ENCODE data around the gene ZNF79. TPM values are rescaled to one million over a fixed set of nuclear protein-coding genes. Genes with fewer than 3 reads are reported as not detected.

The ZNF79 gene
- total RNA-seq, 1 donor from 2014 or later = 14.4 TPM

DNA sequence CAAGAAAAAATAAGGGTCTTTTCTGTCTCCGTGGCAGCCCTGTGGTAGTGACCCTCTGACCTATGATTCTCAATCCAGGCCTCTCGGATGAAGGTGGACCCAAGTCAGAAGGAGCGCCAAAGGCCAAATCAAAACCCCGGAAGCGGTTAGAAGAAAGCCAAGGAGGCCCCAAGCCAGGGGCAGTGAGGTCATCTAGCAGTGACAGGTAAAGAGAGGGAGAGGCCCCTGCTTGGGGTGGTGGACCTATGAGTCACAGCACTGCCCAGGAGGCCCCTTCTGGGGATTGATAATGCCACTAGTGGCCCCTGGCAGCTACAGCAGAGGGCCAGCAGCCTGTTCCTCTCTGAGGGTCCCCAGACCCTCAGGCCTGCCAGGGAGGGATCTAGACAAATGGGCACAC is 33.6 kb upstream of the ZNF79 start:
- Mint-ChIP-seq H3K4me3 (ENCODE audit: low read depth) (no peak overlapping the region), H3K9me3 (no peaks in the 10 kb centered on the region), H3K27ac (no peak overlapping the region), H3K4me1 (ENCODE audit: low read depth) (peaks cover 31% of the 10 kb centered on the region), H3K36me3 (ENCODE audit: low read depth) (no peaks in the 10 kb centered on the region), H3K27me3 (ENCODE audit: low read depth) (peaks cover 35% of the 10 kb centered on the region)
- no peak for DNase-seq (ENCODE audit: low spot score)
- intact Hi-C loops (cut with micrococcal nuclease) = no loop called here

DNA sequence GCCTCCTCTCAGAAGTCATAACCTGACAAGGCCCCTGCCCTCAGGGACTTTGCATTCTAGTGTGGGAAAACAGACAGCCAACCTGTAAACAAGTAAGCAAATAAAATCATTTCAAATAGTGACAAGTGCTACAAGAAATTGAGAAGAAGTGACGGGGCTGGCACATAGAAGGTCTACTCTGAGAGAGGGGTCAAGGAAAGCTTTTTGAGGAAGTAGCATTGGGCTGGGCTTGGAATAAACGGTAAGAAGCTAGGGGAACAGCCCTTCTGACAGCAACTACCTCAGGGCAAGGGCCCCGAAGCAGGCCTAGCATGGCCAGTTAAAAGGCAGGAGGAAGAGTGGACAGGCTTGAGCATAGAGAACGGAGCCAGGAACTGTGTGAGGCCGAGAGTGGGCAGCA is 32.0 kb upstream of the ZNF79 start:
- Mint-ChIP-seq H3K27ac (no peak overlapping the region), H3K27me3 (ENCODE audit: low read depth) (peaks cover 30% of the 10 kb centered on the region), H3K9me3 (no peaks in the 10 kb centered on the region), H3K36me3 (ENCODE audit: low read depth) (no peaks in the 10 kb centered on the region), H3K4me3 (ENCODE audit: low read depth) (no peak overlapping the region), H3K4me1 (ENCODE audit: low read depth) (peaks cover 39% of the 10 kb centered on the region)
- no peak for DNase-seq (ENCODE audit: low spot score)
- intact Hi-C loops (cut with micrococcal nuclease) = no loop called here

DNA sequence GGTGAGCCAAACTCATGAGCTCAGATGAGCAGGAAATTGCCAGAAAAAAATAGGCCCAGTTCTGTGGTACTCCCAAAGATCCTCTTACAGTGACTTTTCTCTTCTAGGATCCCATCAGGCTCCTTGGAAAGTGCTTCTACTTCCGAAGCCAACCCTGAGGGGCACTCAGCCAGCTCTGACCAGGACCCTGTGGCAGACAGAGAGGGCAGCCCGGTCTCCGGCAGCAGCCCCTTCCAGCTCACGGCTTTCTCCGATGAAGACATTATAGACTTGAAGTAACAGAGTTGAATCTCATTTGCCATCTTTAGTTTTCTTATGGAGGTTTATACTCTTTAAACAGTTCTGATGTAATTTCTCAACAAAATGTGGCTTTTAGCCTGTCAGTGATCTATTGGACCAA is 31.2 kb upstream of the ZNF79 start:
- no peak overlapping the region for H3K4me3 Mint-ChIP-seq (ENCODE audit: low read depth)
- peaks cover 30% of the 10 kb centered on the region for H3K27me3 Mint-ChIP-seq (ENCODE audit: low read depth)
- peaks cover 37% of the 10 kb centered on the region for H3K4me1 Mint-ChIP-seq (ENCODE audit: low read depth)
- intact Hi-C loops (cut with micrococcal nuclease) = no loop called here
- H3K27ac Mint-ChIP-seq = no peak overlapping the region
- H3K36me3 Mint-ChIP-seq (ENCODE audit: low read depth) = no peaks in the 10 kb centered on the region
- no peak for DNase-seq (ENCODE audit: low spot score)
- H3K9me3 Mint-ChIP-seq = no peaks in the 10 kb centered on the region

DNA sequence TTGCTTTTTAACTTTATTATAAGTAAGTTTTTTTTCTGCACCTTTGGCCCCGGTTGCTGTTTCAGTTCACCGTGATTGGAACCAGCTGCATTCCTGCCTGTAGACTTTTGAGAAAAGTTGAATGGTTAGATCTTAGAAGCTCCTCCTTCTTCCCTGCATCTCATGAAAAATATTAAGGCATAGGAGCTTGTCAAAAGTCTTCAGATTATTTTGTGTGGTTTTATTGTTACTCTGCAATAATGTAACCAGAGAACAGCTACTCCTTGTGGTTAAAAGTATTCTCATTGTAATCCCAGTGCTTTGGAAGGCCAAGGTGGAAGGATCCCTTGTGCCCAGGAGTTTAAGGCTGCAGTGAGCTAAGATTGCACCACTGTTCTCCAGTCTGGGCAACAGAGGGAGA is 30.5 kb upstream of the ZNF79 start:
- no peaks in the 10 kb centered on the region for H3K36me3 Mint-ChIP-seq (ENCODE audit: low read depth)

DNA sequence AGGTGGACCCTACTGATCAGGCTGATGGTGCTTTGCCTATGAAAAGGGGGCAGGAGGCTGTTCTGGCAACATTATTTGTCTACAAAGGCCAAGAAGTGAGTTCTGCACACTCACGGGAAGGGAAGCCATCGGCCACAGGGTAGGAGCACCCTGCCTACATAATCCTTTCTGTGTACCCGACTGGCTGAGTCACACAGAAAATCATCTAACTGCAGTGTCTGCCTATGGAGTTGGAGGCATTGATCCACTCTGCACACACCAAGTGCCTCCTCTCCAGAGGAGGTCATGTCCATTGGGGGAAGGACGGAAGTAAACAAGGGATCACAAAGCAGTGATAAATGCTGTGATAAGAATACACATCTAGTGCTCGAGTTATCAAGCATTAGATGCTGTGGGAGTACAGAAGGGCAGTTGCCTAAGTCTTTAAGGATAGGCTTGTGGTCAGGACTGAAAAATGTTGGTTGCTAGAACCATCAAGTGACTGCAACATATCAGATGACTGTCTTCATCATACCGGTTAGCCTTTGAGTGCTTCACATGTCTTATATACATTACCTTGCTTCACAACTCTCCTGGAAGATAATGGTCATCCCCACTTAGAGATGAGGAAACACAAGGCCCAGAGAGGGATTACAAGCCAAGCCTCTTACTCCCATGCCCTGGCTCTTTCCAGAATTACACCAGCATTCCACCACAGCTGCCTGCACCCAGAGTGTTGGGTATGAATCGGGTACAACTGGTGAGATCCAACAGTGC is 28.5 kb upstream of the ZNF79 start:
- no peaks in the 10 kb centered on the region for H3K36me3 Mint-ChIP-seq (ENCODE audit: low read depth)
- intact Hi-C loops (cut with micrococcal nuclease) = loop anchor here (1.0 kb wide), 1 partner anchor 7 kb away; no protein-coding TSS in a partner anchor
- DNase-seq (ENCODE audit: low spot score) = no peak
- H3K4me1 Mint-ChIP-seq (ENCODE audit: low read depth) = peaks cover 18% of the 10 kb centered on the region
- no peaks in the 10 kb centered on the region for H3K9me3 Mint-ChIP-seq
- peaks cover 35% of the 10 kb centered on the region for H3K27me3 Mint-ChIP-seq (ENCODE audit: low read depth)
- H3K27ac Mint-ChIP-seq = no peak overlapping the region
- H3K4me3 Mint-ChIP-seq (ENCODE audit: low read depth) = peak overlapping the region; percentile 65

More for the DNA sequence above, 30.5 kb upstream of the ZNF79 start:
- Mint-ChIP-seq H3K4me1 (ENCODE audit: low read depth) (peaks cover 33% of the 10 kb centered on the region), H3K9me3 (no peaks in the 10 kb centered on the region), H3K27me3 (ENCODE audit: low read depth) (peaks cover 34% of the 10 kb centered on the region), H3K27ac (no peak overlapping the region), H3K4me3 (ENCODE audit: low read depth) (no peak overlapping the region)
- intact Hi-C loops (cut with micrococcal nuclease) = no loop called here
- DNase-seq (ENCODE audit: low spot score) = no peak

DNA sequence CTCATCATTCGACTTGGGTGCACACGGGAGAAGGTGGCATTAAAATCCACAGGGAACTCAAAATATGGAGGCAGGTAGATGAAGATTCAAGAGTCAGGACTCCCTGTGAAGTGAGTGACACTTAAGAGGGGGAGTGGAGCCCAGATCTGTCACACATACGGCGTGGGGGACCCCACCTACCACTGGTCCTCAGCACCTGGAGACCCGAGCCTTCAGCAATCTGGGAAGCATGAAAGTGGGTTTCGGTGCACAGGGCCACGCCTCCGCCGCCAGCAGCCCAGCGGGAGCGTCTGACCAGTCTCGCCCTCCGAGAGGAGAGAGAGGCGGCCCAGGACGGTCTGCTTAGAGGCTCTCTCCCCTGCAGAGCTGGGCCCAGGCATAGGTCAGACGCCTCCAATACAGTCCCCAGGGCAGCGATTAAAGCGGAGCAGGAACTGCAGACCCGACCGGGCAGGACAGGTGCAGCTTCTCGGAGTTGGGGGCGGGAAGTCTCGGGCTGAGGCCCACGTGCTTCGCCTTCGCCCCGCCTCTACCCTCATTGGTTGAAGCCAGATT is 27.9 kb upstream of the ZNF79 start:
- no peak for DNase-seq (ENCODE audit: low spot score)
- Mint-ChIP-seq H3K27ac (no peak overlapping the region), H3K4me1 (ENCODE audit: low read depth) (peaks cover 18% of the 10 kb centered on the region), H3K36me3 (ENCODE audit: low read depth) (no peaks in the 10 kb centered on the region), H3K9me3 (no peaks in the 10 kb centered on the region), H3K27me3 (ENCODE audit: low read depth) (peaks cover 35% of the 10 kb centered on the region), H3K4me3 (ENCODE audit: low read depth) (peak overlapping the region; percentile 57)
- intact Hi-C loops (cut with micrococcal nuclease) = loop anchor here (1.0 kb wide), 1 partner anchor 8 kb away; no protein-coding TSS in a partner anchor

DNA sequence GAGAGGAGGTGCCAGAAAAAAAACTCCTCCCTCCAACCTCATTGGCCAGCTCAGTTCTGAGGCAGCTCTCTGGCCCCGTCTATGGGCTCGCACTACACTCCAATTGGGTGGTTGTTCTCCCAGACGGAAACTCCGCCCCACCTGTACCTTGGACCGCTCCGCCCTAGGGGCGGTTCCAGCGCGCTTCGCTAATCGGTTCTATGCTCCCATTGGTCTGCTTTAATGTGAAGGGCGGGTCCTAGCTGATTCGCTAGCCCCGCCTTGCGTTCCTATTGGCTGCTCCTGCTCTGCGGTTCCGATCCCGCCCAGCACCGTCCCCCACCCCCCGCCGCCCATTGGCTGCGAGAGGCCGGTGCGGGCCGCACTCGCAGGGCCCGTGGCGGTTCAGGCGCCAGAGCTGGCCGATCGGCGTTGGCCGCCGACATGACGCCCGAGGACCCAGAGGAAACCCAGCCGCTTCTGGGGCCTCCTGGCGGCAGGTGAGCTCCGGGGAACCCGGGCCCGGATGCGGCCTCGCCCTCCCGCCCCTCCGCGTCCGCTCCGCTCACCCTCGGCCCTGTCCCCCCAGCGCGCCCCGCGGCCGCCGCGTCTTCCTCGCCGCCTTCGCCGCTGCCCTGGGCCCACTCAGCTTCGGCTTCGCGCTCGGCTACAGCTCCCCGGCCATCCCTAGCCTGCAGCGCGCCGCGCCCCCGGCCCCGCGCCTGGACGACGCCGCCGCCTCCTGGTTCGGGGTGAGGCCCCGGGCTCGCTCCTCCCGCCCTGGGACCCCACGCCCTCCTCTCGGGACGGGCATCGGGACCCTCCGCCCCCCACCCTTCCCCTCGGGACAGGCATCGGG is 27.2 kb upstream of the ZNF79 start, which contains the start of gene SLC2A8:
Gene SLC2A8, plus strand, starts transcription at position 362 of the 838 bp plus-strand sequence. Its CDS starts 62 bp downstream, at position 424.
- Mint-ChIP-seq H3K27me3 (ENCODE audit: low read depth) (peaks cover 31% of the 10 kb centered on the region), H3K4me1 (ENCODE audit: low read depth) (peaks cover 18% of the 10 kb centered on the region), H3K27ac (peak within 1 kb of the TSS; percentile 69), H3K36me3 (ENCODE audit: low read depth) (no peaks in the 10 kb centered on the region), H3K9me3 (no peaks in the 10 kb centered on the region), H3K4me3 (ENCODE audit: low read depth) (peak within 1 kb of the TSS; percentile 83)
- DNase-seq (ENCODE audit: low spot score) = peak; percentile 97
- intact Hi-C loops (cut with micrococcal nuclease) = loop anchor here (1.0 kb wide), 2 partner anchors 9 to 27 kb away; partner anchors contain the start of gene ZNF79

DNA sequence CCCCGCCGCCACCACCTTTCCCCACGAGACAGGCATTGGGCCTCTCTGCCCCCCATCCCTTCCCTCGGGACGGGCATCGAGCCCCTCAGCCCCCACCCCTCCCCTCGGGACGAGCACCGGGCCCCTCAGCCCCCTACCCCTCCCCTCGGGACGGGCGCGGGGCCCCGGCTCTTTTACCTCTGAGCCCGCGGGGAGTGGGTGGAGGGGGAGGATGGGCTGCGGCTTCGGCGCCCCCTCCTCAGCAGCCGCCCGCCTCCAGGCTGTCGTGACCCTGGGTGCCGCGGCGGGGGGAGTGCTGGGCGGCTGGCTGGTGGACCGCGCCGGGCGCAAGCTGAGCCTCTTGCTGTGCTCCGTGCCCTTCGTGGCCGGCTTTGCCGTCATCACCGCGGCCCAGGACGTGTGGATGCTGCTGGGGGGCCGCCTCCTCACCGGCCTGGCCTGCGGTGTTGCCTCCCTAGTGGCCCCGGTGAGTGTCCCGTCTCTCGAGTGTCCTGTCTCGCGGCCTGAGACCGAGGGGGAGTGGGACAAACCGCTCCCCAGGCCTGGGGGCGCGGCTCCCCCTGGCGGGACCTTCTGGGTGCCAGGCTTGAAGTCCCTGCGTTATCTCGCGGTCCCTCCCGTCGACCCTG is 26.4 kb upstream of the ZNF79 start:
- H3K4me3 Mint-ChIP-seq (ENCODE audit: low read depth) = peak overlapping the region; percentile 83
- peak overlapping the region; percentile 69 for H3K27ac Mint-ChIP-seq
- H3K27me3 Mint-ChIP-seq (ENCODE audit: low read depth) = peaks cover 27% of the 10 kb centered on the region
- DNase-seq (ENCODE audit: low spot score) = no peak
- H3K9me3 Mint-ChIP-seq = no peaks in the 10 kb centered on the region
- H3K4me1 Mint-ChIP-seq (ENCODE audit: low read depth) = peaks cover 18% of the 10 kb centered on the region
- intact Hi-C loops (cut with micrococcal nuclease) = loop anchor here (1.0 kb wide), 1 partner anchor 27 kb away; the partner anchor contains the start of gene ZNF79
- H3K36me3 Mint-ChIP-seq (ENCODE audit: low read depth) = no peaks in the 10 kb centered on the region

DNA sequence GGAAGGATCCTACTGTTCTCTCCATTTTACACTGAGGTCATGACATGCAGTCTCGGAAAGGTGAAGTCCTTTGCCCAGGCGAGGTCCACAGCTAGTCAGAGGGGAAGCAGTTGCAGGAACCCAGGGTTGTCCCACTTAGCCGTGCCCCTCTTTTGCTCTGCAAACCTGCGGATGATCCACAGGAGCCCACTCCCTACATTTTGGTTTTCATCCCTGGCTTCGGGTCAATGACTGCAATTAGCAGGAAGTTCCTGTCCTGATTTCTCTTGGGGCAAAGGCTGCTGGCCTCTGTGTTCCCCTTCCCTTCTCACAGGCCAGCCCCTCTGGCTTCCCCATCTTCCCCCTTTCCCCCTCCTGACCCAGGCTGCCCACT is 25.9 kb upstream of the ZNF79 start:
- DNase-seq (ENCODE audit: low spot score) = no peak
- peak overlapping the region; percentile 83 for H3K4me3 Mint-ChIP-seq (ENCODE audit: low read depth)
- H3K36me3 Mint-ChIP-seq (ENCODE audit: low read depth) = no peaks in the 10 kb centered on the region
- peaks cover 18% of the 10 kb centered on the region for H3K4me1 Mint-ChIP-seq (ENCODE audit: low read depth)
- intact Hi-C loops (cut with micrococcal nuclease) = no loop called here
- H3K27ac Mint-ChIP-seq = peak overlapping the region; percentile 69
- H3K27me3 Mint-ChIP-seq (ENCODE audit: low read depth) = peaks cover 27% of the 10 kb centered on the region
- H3K9me3 Mint-ChIP-seq = no peaks in the 10 kb centered on the region

DNA sequence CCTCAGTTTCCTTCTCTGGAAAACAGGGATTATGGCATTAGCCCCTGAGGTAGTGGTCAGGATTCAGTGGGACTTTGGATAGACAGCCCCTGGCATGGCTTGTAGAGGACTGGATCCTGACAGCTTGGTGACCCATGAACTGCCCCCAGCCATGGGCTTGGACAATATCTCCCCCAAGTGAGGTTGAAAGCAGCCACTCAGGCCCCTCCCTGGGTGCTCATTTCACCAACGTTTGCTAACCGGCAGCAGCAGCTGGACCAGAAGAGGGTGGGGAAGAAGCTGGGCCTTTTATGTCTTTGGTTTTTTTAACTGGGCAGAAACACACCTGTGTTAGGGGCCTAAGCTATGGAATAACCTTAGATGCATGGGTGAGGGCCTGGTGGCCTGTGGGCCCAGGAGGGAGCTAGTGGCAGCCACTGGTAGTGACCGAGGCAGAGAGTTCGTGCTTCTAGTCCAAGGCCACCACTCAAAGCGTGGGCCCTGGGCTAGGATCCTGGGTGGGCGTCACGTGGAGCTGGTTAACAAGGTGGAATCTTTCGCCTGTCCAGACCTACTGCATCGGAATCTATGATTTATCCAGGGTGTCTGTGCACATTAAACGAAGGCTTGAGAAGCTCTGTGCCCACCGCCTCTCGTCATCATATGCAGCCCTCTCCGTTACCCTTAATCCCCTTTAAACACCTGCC is 25.3 kb upstream of the ZNF79 start:
- Mint-ChIP-seq H3K27me3 (ENCODE audit: low read depth) (peaks cover 27% of the 10 kb centered on the region), H3K4me1 (ENCODE audit: low read depth) (peaks cover 16% of the 10 kb centered on the region), H3K36me3 (ENCODE audit: low read depth) (no peaks in the 10 kb centered on the region), H3K9me3 (no peaks in the 10 kb centered on the region), H3K4me3 (ENCODE audit: low read depth) (peak overlapping the region; percentile 83), H3K27ac (peak overlapping the region; percentile 69)
- no peak for DNase-seq (ENCODE audit: low spot score)
- intact Hi-C loops (cut with micrococcal nuclease) = no loop called here

DNA sequence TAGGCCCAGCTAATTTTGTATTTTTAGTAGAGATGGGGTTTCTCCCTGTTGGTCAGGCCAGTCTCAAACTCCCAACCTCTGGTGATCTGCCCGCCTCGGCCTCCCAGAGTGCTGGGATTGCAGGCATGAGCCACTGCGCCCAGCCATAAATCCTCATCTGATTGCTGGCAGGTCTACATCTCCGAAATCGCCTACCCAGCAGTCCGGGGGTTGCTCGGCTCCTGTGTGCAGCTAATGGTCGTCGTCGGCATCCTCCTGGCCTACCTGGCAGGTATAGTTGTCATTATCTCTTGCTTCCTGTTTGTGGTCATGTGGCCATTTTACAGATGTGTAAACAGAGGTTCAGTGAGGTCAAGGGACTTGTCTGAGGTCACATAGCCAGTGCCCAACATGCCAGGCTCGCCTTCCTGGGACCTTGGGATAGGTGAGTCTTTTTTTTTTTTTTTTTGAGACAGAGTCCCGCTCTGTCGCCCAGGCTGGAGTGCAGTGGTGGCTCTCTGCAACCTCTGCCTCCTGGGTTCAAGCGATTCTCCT is 24.4 kb upstream of the ZNF79 start:
- peaks cover 19% of the 10 kb centered on the region for H3K27me3 Mint-ChIP-seq (ENCODE audit: low read depth)
- H3K9me3 Mint-ChIP-seq = no peaks in the 10 kb centered on the region
- intact Hi-C loops (cut with micrococcal nuclease) = no loop called here

More for the DNA sequence above, 24.4 kb upstream of the ZNF79 start:
- H3K27ac Mint-ChIP-seq = no peak overlapping the region
- peaks cover 16% of the 10 kb centered on the region for H3K4me1 Mint-ChIP-seq (ENCODE audit: low read depth)
- no peaks in the 10 kb centered on the region for H3K36me3 Mint-ChIP-seq (ENCODE audit: low read depth)
- no peak for DNase-seq (ENCODE audit: low spot score)
- no peak overlapping the region for H3K4me3 Mint-ChIP-seq (ENCODE audit: low read depth)

Data from activated T-helper 2 cell treated with anti-CD3 and anti-CD28 coated beads, Interferon-gamma antibody, Interleukin-2, Interleukin-4, amounts not matched to agents 10 μg/mL and 5 μg/mL and 100 μg/mL, durations not matched to agents 14 hours and 24 hours and 36 hours (primary cell).